Measurements from ENCODE around the gene SASH1.

Gene SASH1

DNA sequence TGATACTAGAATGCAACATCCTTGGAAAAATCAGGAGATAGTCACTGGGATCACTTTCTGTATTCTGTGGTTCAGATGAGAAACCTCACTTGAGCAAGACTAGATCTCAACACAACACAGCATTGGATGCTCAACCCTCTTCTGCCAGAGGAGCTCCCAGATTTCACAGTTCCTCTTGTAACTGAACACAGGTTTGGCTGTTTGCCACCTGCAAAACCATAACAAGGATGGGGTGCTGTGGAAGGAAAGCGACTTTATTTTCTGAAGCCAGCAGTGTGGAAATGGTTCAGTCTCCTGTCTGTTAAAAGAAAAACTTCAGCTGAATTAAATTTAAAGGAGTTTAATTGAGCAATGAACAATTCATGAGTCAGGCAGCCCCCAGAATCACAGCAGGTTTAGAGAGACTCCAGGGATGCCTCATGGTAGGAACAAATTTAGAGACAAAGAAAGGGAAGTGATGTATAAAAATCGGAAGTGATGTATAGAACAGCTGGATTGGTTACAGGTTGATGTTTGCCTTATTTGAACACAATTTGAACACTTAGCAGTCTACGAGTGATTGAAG, 254.3 kb downstream of the SASH1 start:
- no peak for DNase-seq
- no peak for TF ChIP-seq GATA1 (IDR thresholded peaks at IDR 0.05; ENCODE audit: low read depth, low read length)
- no peak for TF ChIP-seq POLR2A (IDR thresholded peaks at IDR 0.05; ENCODE audit: low read length)

DNA sequence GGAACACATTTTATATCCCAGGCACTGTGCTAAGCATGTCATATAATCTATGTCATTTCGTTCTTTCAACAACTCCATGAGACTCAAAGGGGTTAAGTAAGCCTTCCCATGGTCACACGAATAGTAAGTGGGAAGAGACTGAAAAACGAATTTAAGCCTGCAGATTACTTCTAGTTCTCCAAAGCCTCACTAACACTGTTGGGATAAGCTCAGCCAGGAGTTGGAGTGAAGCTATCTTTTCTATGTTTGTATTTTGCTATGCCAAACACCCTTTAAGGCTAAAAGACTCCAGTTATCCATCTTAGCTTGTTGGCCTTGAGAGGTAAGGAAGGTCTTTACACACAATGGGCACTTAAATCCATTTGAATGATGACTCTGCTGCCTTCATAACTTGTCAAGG, 256.1 kb downstream of the SASH1 start:
- TF ChIP-seq POLR2A (IDR thresholded peaks at IDR 0.05; ENCODE audit: low read length) (no peak), GATA1 (IDR thresholded peaks at IDR 0.05; ENCODE audit: low read depth, low read length) (no peak)
- no peak for DNase-seq

DNA sequence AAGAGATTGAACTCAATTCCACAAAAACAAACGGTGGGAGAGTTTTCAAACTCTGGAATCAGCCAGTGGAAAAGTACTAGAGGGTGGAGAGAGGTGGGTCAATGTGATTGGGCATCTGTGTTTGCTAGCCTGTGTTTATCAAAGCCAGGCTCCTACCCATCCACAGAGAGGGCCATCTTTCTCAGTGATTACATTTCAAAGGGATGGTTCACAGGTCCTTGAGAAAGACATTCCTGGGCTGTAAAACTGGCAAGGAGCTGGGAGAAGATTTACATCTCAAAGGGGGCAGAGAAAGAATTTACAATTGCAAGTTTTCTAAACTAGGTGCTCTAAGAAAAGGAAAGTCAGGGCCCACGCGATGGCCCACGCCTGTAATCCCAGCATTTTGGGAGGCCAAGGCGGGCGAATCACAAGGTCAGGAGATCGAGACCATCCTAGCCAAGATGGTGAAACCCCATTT, 257.4 kb downstream of the SASH1 start:
- no peak for DNase-seq

More for the DNA sequence above, 257.4 kb downstream of the SASH1 start:
- no peak for TF ChIP-seq POLR2A (IDR thresholded peaks at IDR 0.05; ENCODE audit: low read length)
- TF ChIP-seq GATA1 (IDR thresholded peaks at IDR 0.05; ENCODE audit: low read depth, low read length), result no peak
